Liver (tissue), 9 donors: ENCODE data around the gene GPX5. TPM values are rescaled to one million over a fixed set of nuclear protein-coding genes. Genes with fewer than 3 reads are reported as not detected.
"Not testable (repeated sequence)": the region's sequence is repeated elsewhere in the genome, so short reads cannot be mapped to it uniquely, and the experiment has no call there.

Experiments used
- DNase-seq: peaks from one replicate; pipeline ENCODE4 v3.0.0-alpha.2; 2017; ENCODE audit warnings: low spot score
- H3K27ac ChIP-seq, 2 donors: one replicate each; pipeline ENCODE4 v1.7.0; 2013; ENCODE audit warnings: inconsistent platforms in 2 of 2, low read length in 2 of 2, control low read depth in 1 of 2, low read depth in 1 of 2, mild to moderate bottlenecking in 1 of 2
- H3K27me3 ChIP-seq, 4 donors: one replicate each; pipeline versions ENCODE4 v1.6.1 to v1.7.0; 2013; ENCODE audit warnings: low read length in 3 of 4, inconsistent platforms in 1 of 4, mild to moderate bottlenecking in 1 of 4, moderate library complexity in 1 of 4; ENCODE audit not compliant: control insufficient read depth in 4 of 4, insufficient read depth in 4 of 4
- H3K36me3 ChIP-seq, 4 donors: one replicate each; pipeline versions ENCODE4 v1.6.1 to v1.7.0; 2013; ENCODE audit warnings: low read length in 3 of 4, mild to moderate bottlenecking in 3 of 4, low read depth in 1 of 4, moderate library complexity in 1 of 4; ENCODE audit not compliant: control insufficient read depth in 4 of 4, insufficient read depth in 3 of 4
- H3K4me1 ChIP-seq, 4 donors: one replicate each; pipeline versions ENCODE4 v1.6.1 to v1.7.0; 2013; ENCODE audit warnings: low read length in 3 of 4, mild to moderate bottlenecking in 3 of 4, moderate library complexity in 1 of 4; ENCODE audit not compliant: control insufficient read depth in 4 of 4, insufficient read depth in 4 of 4
- H3K4me3 ChIP-seq, 3 donors: one replicate each; pipeline versions ENCODE4 v1.6.1 to v1.7.0; 2013; ENCODE audit warnings: low read length in 3 of 3, control low read depth in 1 of 3, low read depth in 1 of 3, mild to moderate bottlenecking in 1 of 3
- H3K9ac ChIP-seq, 2 donors: one replicate each; pipeline ENCODE4 v1.7.0; 2013; ENCODE audit warnings: low read length in 2 of 2, mild to moderate bottlenecking in 2 of 2, moderate library complexity in 2 of 2, control low read depth in 1 of 2, low read depth in 1 of 2
- H3K9me3 ChIP-seq, 4 donors: one replicate each; pipeline versions ENCODE4 v1.6.1 to v1.7.0; 2013; ENCODE audit warnings: low read length in 3 of 4; ENCODE audit not compliant: control insufficient read depth in 4 of 4
- EGR1 ChIP-seq, 2 donors: IDR thresholded peaks; 2 replicates each; pipeline ENCODE4 v1.6.1; 2016 to 2018; ENCODE audit warnings: antibody characterized with exemption in 2 of 2, low read depth in 2 of 2
- FOXA1 ChIP-seq: IDR thresholded peaks from 2 replicates; pipeline ENCODE4 v1.6.1; 2016; ENCODE audit warnings: antibody characterized with exemption
- FOXA2 ChIP-seq: IDR thresholded peaks from 2 replicates; pipeline ENCODE4 v1.6.1; 2016; ENCODE audit warnings: antibody characterized with exemption
- GABPA ChIP-seq, 2 donors: IDR thresholded peaks in 1 of 2; conservative IDR thresholded peaks in 1 of 2; 2 replicates each; pipeline ENCODE4 v1.6.1; 2016; ENCODE audit warnings: antibody characterized with exemption in 2 of 2, mild to moderate bottlenecking in 1 of 2, moderate library complexity in 1 of 2
- HNF4A ChIP-seq, 2 donors: conservative IDR thresholded peaks; 2 replicates each; pipeline ENCODE4 v1.6.1; 2016; ENCODE audit warnings: antibody characterized with exemption in 2 of 2, mild to moderate bottlenecking in 2 of 2
- HNF4G ChIP-seq: IDR thresholded peaks from 2 replicates; pipeline ENCODE4 v1.6.1; 2016; ENCODE audit warnings: antibody characterized with exemption
- JUND ChIP-seq, 2 donors: IDR thresholded peaks; 2 replicates each; pipeline ENCODE4 v1.6.1; 2016; ENCODE audit warnings: antibody characterized with exemption in 2 of 2
- NR2F2 ChIP-seq: IDR thresholded peaks from 2 replicates; pipeline ENCODE4 v1.6.1; 2016; ENCODE audit warnings: antibody characterized with exemption
- RAD21 ChIP-seq, 2 donors: IDR thresholded peaks; 2 replicates each; pipeline ENCODE4 v1.6.1; 2016; ENCODE audit warnings: antibody characterized with exemption in 2 of 2, mild to moderate bottlenecking in 2 of 2
- RXRA ChIP-seq, 2 donors: IDR thresholded peaks; 2 replicates each; pipeline ENCODE4 v1.6.1; 2017 to 2018; ENCODE audit warnings: antibody characterized with exemption in 2 of 2, mild to moderate bottlenecking in 1 of 2
- SP1 ChIP-seq: IDR thresholded peaks from 2 replicates; pipeline ENCODE4 v1.6.1; 2018; ENCODE audit warnings: antibody characterized with exemption, mild to moderate bottlenecking
- TAF1 ChIP-seq: conservative IDR thresholded peaks from 2 replicates; pipeline ENCODE4 v1.6.1; 2016; ENCODE audit warnings: antibody characterized with exemption, mild to moderate bottlenecking
- YY1 ChIP-seq: IDR thresholded peaks from 2 replicates; pipeline ENCODE4 v1.6.1; 2016; ENCODE audit warnings: antibody characterized with exemption, mild to moderate bottlenecking
- WGBS: extraction: QIAGEN DNeasy Blood & Tissue Kit; methylation state at CpG from one replicate; pipeline ENCODE4 v1.1.7; 2013; 5-methylcytosine and 5-hydroxymethylcytosine counted together
- polyA plus RNA-seq, 2 donors: library from polyadenylated mRNA; stranded (reverse) in 1 of 2; unstranded in 1 of 2; fragments of 200-250 nt in 1 of 2; fragments of >200 nt in 1 of 2; fragmentation: Nextera tagmentation in 1 of 2; extraction: Ambion mirVana in 1 of 2; gene quantifications; one replicate each; pipeline versions ENCODE4 v1.2.1 to v1.2.3, GENCODE V29; 2013 to 2015
- total RNA-seq, 2 donors: library from RNA; depleted of rRNA; stranded (reverse); fragments of >200 nt; gene quantifications; one replicate each; pipeline ENCODE4 v1.2.3, GENCODE V29; 2014
- TF ChIP-seq, protein P1 (sequence below): IDR thresholded peaks from 2 replicates; pipeline ENCODE4 v1.6.1; 2016; ENCODE audit warnings: antibody characterized with exemption
- TF ChIP-seq, protein P2 (sequence below): IDR thresholded peaks from 2 replicates; pipeline ENCODE4 v1.6.1; 2016; ENCODE audit warnings: antibody characterized with exemption
- TF ChIP-seq, protein P3 (sequence below): fragments of 150-350 bp; IDR thresholded peaks from 2 replicates; pipeline ENCODE4 v1.5.1; 2017; ENCODE audit warnings: improper control_type of control experiment, low read depth, low read length; ENCODE audit not compliant: missing input control
- TF ChIP-seq, protein P4 (sequence below): IDR thresholded peaks from 2 replicates; pipeline ENCODE4 v1.6.1; 2016; ENCODE audit warnings: antibody characterized with exemption, mild to moderate bottlenecking
- donor health status: healthy.
- donor health status: healthy.
- donor health status: healthy.
- donor health status: healthy.
- donor health status: healthy.

The GPX5 gene
- total and polyA plus RNA-seq, 4 donors: not detected

DNA sequence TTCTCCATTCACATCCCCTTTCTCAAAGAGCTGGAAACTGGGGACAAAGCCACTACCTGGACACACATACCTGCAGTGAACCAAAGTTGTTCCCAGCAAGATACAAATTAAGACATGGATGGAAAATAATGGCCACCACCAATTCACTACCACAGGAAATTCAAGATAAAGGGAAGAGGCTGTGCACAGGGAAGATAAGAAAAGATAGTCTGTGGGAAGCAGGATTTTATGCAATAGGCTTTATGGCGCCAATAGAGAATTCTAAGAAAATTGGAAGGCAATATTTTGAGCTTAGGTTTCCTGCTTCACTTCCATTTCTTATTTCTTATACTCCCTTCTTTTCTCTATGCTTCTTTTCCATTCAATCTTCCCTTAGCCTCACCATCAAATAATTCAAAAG lies 19.9 kb upstream of the GPX5 start (continued):
- TF ChIP-seq, protein P1, sequence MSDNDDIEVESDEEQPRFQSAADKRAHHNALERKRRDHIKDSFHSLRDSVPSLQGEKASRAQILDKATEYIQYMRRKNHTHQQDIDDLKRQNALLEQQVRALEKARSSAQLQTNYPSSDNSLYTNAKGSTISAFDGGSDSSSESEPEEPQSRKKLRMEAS: no peak

DNA sequence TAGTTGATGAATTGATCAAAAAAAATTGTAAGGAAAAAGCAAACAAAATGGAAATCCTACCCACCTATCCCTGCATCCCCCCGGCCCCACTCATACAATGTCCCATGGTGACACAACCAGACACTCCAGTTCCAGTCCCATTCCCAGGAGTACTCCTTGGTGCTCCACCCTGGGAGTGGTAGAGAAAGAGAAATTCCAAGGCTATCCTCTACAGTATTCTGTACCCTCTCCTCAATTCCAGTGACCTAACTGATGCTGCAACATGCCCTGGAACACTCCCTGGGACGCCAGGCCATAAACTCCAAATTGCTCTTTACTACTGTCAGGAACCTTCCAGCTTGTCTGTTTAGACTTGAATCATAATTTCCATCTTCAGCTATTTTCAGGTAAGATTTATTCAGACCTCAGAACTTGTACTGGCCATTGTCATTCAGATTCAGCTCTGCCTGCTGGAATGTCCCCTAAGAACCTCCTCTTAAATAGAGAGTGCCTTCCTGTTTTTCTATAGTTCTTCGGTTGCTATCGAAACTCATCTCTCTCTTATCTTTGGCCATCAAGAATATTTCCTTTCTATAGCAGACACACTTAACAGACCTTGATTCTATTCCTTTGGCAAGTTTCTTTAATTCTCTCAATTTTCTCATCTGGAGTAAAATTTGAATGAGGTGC lies 18.7 kb upstream of the GPX5 start:
- no peak overlapping the region for H3K27ac ChIP-seq
- no peaks in the 10 kb centered on the region for H3K36me3 ChIP-seq
- 68% methylated on average over 4 of the region's 4 CpGs for WGBS
- peaks cover 0 to 3% (median 0%) of the 10 kb centered on the region in 4 donors for H3K27me3 ChIP-seq
- H3K4me1 ChIP-seq: no peaks in the 10 kb centered on the region
- DNase-seq: no peak
- no peak overlapping the region for H3K4me3 ChIP-seq
- no peak for TF ChIP-seq YY1
- TF ChIP-seq, protein P1: no peak
- no peaks in the 10 kb centered on the region for H3K9me3 ChIP-seq
- no peak overlapping the region for H3K9ac ChIP-seq

DNA sequence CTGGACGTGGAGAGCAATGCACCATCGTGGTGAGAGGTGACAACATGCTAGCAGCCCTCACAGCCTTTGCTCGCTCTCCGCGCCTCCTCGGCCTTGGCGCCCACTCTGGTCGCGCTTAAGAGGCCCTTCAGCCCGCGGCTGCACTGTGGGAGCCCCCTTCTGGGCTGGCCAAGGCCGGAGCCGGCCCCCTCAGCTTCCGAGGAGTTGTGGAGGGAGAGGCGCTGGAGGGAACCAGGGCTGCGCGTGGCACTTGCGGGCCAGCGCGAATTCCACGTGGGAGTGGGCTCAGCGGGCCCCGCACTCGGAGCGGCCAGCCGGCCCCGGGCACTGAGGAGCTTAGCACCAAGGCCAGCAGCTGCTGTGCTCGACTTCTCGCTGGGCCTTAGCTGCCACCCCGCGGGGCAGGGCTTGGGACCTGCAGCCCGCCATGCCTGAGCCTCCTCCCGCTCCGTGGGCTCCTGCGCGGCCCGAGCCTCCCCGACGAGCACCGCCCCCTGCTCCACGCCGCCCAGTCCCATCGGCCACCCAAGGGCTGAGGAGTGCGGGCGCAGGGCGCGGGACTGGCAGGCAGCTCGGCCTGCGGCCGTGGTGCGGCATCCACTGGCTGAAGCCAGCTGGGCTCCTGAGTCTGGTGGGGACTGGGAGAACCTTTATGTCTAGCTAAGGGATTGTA lies 13.9 kb upstream of the GPX5 start:
- no peak overlapping the region for H3K4me3 ChIP-seq
- H3K27ac ChIP-seq: no peak overlapping the region
- no peak for DNase-seq
- no peaks in the 10 kb centered on the region for H3K4me1 ChIP-seq
- no peak overlapping the region for H3K9ac ChIP-seq
- no peaks in the 10 kb centered on the region for H3K9me3 ChIP-seq
- TF ChIP-seq NR2F2: no peak
- no peak for TF ChIP-seq JUND (IDR thresholded peaks at IDR 0.05)
- no peak for TF ChIP-seq HNF4A (conservative IDR thresholded peaks at IDR 0.05)
- no peak for TF ChIP-seq YY1
- no peak for TF ChIP-seq GABPA (IDR thresholded peaks at IDR 0.05 in 1 of 2, conservative IDR thresholded peaks at IDR 0.05 in 1 of 2)
- TF ChIP-seq, protein P1: no peak
- TF ChIP-seq RXRA (IDR thresholded peaks at IDR 0.05): no peak
- TF ChIP-seq HNF4G: no peak
- no peak for TF ChIP-seq RAD21 (IDR thresholded peaks at IDR 0.05)
- TF ChIP-seq TAF1: no peak
- TF ChIP-seq FOXA1: no peak
- TF ChIP-seq EGR1 (IDR thresholded peaks at IDR 0.05; ENCODE audit: low read depth in 2 of 2): no peak
- TF ChIP-seq, protein P2, sequence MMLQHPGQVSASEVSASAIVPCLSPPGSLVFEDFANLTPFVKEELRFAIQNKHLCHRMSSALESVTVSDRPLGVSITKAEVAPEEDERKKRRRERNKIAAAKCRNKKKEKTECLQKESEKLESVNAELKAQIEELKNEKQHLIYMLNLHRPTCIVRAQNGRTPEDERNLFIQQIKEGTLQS: no peak
- TF ChIP-seq, protein P3, sequence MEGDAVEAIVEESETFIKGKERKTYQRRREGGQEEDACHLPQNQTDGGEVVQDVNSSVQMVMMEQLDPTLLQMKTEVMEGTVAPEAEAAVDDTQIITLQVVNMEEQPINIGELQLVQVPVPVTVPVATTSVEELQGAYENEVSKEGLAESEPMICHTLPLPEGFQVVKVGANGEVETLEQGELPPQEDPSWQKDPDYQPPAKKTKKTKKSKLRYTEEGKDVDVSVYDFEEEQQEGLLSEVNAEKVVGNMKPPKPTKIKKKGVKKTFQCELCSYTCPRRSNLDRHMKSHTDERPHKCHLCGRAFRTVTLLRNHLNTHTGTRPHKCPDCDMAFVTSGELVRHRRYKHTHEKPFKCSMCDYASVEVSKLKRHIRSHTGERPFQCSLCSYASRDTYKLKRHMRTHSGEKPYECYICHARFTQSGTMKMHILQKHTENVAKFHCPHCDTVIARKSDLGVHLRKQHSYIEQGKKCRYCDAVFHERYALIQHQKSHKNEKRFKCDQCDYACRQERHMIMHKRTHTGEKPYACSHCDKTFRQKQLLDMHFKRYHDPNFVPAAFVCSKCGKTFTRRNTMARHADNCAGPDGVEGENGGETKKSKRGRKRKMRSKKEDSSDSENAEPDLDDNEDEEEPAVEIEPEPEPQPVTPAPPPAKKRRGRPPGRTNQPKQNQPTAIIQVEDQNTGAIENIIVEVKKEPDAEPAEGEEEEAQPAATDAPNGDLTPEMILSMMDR: no peak
- TF ChIP-seq, protein P4, sequence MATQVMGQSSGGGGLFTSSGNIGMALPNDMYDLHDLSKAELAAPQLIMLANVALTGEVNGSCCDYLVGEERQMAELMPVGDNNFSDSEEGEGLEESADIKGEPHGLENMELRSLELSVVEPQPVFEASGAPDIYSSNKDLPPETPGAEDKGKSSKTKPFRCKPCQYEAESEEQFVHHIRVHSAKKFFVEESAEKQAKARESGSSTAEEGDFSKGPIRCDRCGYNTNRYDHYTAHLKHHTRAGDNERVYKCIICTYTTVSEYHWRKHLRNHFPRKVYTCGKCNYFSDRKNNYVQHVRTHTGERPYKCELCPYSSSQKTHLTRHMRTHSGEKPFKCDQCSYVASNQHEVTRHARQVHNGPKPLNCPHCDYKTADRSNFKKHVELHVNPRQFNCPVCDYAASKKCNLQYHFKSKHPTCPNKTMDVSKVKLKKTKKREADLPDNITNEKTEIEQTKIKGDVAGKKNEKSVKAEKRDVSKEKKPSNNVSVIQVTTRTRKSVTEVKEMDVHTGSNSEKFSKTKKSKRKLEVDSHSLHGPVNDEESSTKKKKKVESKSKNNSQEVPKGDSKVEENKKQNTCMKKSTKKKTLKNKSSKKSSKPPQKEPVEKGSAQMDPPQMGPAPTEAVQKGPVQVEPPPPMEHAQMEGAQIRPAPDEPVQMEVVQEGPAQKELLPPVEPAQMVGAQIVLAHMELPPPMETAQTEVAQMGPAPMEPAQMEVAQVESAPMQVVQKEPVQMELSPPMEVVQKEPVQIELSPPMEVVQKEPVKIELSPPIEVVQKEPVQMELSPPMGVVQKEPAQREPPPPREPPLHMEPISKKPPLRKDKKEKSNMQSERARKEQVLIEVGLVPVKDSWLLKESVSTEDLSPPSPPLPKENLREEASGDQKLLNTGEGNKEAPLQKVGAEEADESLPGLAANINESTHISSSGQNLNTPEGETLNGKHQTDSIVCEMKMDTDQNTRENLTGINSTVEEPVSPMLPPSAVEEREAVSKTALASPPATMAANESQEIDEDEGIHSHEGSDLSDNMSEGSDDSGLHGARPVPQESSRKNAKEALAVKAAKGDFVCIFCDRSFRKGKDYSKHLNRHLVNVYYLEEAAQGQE: no peak
- no peak for TF ChIP-seq FOXA2
- no peak for TF ChIP-seq SP1
- H3K27me3 ChIP-seq: peaks cover 0 to 2% (median 0%) of the 10 kb centered on the region in 4 donors
- H3K36me3 ChIP-seq: no peaks in the 10 kb centered on the region
- WGBS: 96% methylated on average over 51 of the region's 51 CpGs

DNA sequence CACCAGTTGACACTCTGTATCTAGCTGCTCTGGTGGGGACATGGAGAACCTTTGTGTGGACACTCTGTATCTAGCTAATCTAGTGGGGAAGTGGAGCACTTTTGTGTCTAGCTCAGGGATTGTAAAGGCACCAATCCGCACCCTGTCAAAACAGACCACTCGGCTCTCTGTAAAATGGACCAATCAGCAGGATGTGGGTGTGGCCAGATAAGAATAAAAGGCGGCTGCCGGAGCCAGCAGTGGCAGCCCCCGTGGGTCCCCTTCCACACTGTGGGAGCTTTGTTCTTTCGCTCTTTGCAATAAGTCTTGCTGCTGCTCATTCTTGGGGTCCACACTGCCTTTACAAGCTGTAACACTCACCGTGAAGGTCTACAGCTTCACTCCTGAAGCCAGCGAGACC lies 13.3 kb upstream of the GPX5 start:
- H3K9ac ChIP-seq, DNase-seq, H3K4me1 ChIP-seq, H3K9me3 ChIP-seq, H3K4me3 ChIP-seq, H3K27ac ChIP-seq, H3K36me3 ChIP-seq, H3K27me3 ChIP-seq: not testable (repeated sequence)
- WGBS: 92% methylated on average over 8 of the region's 8 CpGs
